HEK293 (cell line): Measurements from ENCODE around the gene RPL26.

Experiments
- ATF2 ChIP-seq: fragments of 450-650 bp; formaldehyde crosslinking; IDR thresholded peaks from 2 replicates; pipeline ENCODE4 v1.5.1; 2016; ENCODE audit warnings: missing biosample characterization, missing genetic modification characterization, low read depth
- GFI1B ChIP-seq: fragments of 450-650 bp; formaldehyde crosslinking; IDR thresholded peaks from 2 replicates; pipeline ENCODE4 v1.5.1; 2016; ENCODE audit warnings: missing biosample characterization, missing genetic modification characterization
- HOXA7 ChIP-seq: sonication (generic); formaldehyde crosslinking; IDR thresholded peaks from 2 replicates; pipeline ENCODE4 v1.8.1; 2022; ENCODE audit warnings: missing genetic modification reagents, borderline replicate concordance
- HOXC10 ChIP-seq: sonication (generic); formaldehyde crosslinking; IDR thresholded peaks from 2 replicates; pipeline ENCODE4 v1.8.1; 2023; ENCODE audit warnings: mild to moderate bottlenecking, missing genetic modification reagents
- HOXD13 ChIP-seq: sonication (generic); formaldehyde crosslinking; IDR thresholded peaks from 2 replicates; pipeline ENCODE4 v1.8.0; 2022; ENCODE audit warnings: missing genetic modification reagents, borderline replicate concordance
- KLF1 ChIP-seq: fragments of 450-650 bp; formaldehyde crosslinking; IDR thresholded peaks from 2 replicates; pipeline ENCODE4 v1.5.1; 2016; ENCODE audit warnings: missing biosample characterization, missing genetic modification characterization
- KLF10 ChIP-seq: fragments of 450-650 bp; IDR thresholded peaks from 2 replicates; pipeline ENCODE4 v1.5.1; 2018; ENCODE audit warnings: missing biosample characterization, mild to moderate bottlenecking, missing genetic modification characterization
- MYNN ChIP-seq: fragments of 450-650 bp; formaldehyde crosslinking; IDR thresholded peaks from 2 replicates; pipeline ENCODE4 v1.5.1; 2016; ENCODE audit warnings: missing biosample characterization, missing genetic modification characterization, borderline replicate concordance
- OVOL3 ChIP-seq: fragments of 450-650 bp; formaldehyde crosslinking; IDR thresholded peaks from 2 replicates; pipeline ENCODE4 v1.5.1; 2016; ENCODE audit warnings: missing biosample characterization, missing genetic modification characterization
- SCRT1 ChIP-seq: fragments of 450-650 bp; formaldehyde crosslinking; IDR thresholded peaks from 2 replicates; pipeline ENCODE4 v1.5.1; 2016; ENCODE audit warnings: missing biosample characterization, missing genetic modification characterization, borderline replicate concordance
- SETDB1 ChIP-seq: IDR thresholded peaks from one replicate; pipeline ENCODE4 v1.6.1; 2017; ENCODE audit warnings: mild to moderate bottlenecking, low read length, moderate library complexity, mixed read lengths; ENCODE audit not compliant: insufficient read length
- SP3 ChIP-seq: fragments of 450-650 bp; formaldehyde crosslinking; IDR thresholded peaks from 2 replicates; pipeline ENCODE4 v1.5.1; 2016; ENCODE audit warnings: missing biosample characterization, missing genetic modification characterization
- YY2 ChIP-seq: fragments of 450-650 bp; formaldehyde crosslinking; IDR thresholded peaks from 2 replicates; pipeline ENCODE4 v1.5.1; 2016; ENCODE audit warnings: missing biosample characterization, missing genetic modification characterization
- ZBTB1 ChIP-seq: fragments of 450-650 bp; formaldehyde crosslinking; IDR thresholded peaks from 2 replicates; pipeline ENCODE4 v1.5.1; 2016; ENCODE audit warnings: missing biosample characterization, missing genetic modification characterization
- ZBTB11 ChIP-seq: fragments of 450-650 bp; formaldehyde crosslinking; conservative IDR thresholded peaks from 2 replicates; pipeline ENCODE4 v1.5.1; 2016; ENCODE audit warnings: low read depth, missing biosample characterization, missing genetic modification characterization
- ZBTB26 ChIP-seq: fragments of 450-650 bp; formaldehyde crosslinking; optimal IDR thresholded peaks from 2 replicates; pipeline ENCODE3; 2016; ENCODE audit warnings: missing biosample characterization, mild to moderate bottlenecking, missing genetic modification characterization
- ZFHX2 ChIP-seq: fragments of 450-650 bp; formaldehyde crosslinking; conservative IDR thresholded peaks from 2 replicates; pipeline ENCODE4 v1.5.1; 2016; ENCODE audit warnings: missing biosample characterization, missing genetic modification characterization
- ZFP37 ChIP-seq: fragments of 450-650 bp; formaldehyde crosslinking; IDR thresholded peaks from 2 replicates; pipeline ENCODE4 v1.5.1; 2016; ENCODE audit warnings: missing biosample characterization, missing genetic modification characterization
- ZNF112 ChIP-seq: fragments of 450-650 bp; formaldehyde crosslinking; IDR thresholded peaks from 2 replicates; pipeline ENCODE4 v1.5.0; 2017; ENCODE audit warnings: missing biosample characterization, missing genetic modification characterization
- ZNF114 ChIP-seq: fragments of 450-650 bp; formaldehyde crosslinking; IDR thresholded peaks from 2 replicates; pipeline ENCODE4 v1.5.0; 2017; ENCODE audit warnings: missing biosample characterization, missing genetic modification characterization
- ZNF133 ChIP-seq: fragments of 450-650 bp; formaldehyde crosslinking; IDR thresholded peaks from 2 replicates; pipeline ENCODE4 v1.5.1; 2016; ENCODE audit warnings: missing biosample characterization, missing genetic modification characterization
- ZNF174 ChIP-seq: fragments of 450-650 bp; formaldehyde crosslinking; IDR thresholded peaks from 2 replicates; pipeline ENCODE4 v1.5.0; 2017; ENCODE audit warnings: missing biosample characterization, mild to moderate bottlenecking, missing genetic modification characterization
- ZNF221 ChIP-seq: fragments of 450-650 bp; formaldehyde crosslinking; IDR thresholded peaks from 2 replicates; pipeline ENCODE4 v1.5.1; 2017; ENCODE audit warnings: missing biosample characterization, missing genetic modification characterization, borderline replicate concordance
- ZNF239 ChIP-seq: fragments of 450-650 bp; formaldehyde crosslinking; IDR thresholded peaks from 2 replicates; pipeline ENCODE4 v1.5.1; 2016; ENCODE audit warnings: missing biosample characterization, missing genetic modification characterization
- ZNF311 ChIP-seq: fragments of 450-650 bp; formaldehyde crosslinking; IDR thresholded peaks from 2 replicates; pipeline ENCODE4 v1.5.1; 2017; ENCODE audit warnings: missing biosample characterization, missing genetic modification characterization, borderline replicate concordance
- ZNF391 ChIP-seq: fragments of 450-650 bp; formaldehyde crosslinking; IDR thresholded peaks from 2 replicates; pipeline ENCODE4 v1.5.1; 2016; ENCODE audit warnings: low read depth, missing biosample characterization, missing genetic modification characterization, borderline replicate concordance
- ZNF433 ChIP-seq: fragments of 450-650 bp; formaldehyde crosslinking; IDR thresholded peaks from 2 replicates; pipeline ENCODE4 v1.5.1; 2016; ENCODE audit warnings: missing biosample characterization, missing genetic modification characterization, low read depth
- ZNF501 ChIP-seq: fragments of 450-650 bp; formaldehyde crosslinking; IDR thresholded peaks from 2 replicates; pipeline ENCODE4 v1.5.1; 2016; ENCODE audit warnings: missing biosample characterization, missing genetic modification characterization
- ZNF549 ChIP-seq: fragments of 450-650 bp; IDR thresholded peaks from 2 replicates; pipeline ENCODE4 v1.5.1; 2018; ENCODE audit warnings: missing biosample characterization, missing genetic modification characterization, mild to moderate bottlenecking, inconsistent platforms, moderate library complexity
- ZNF558 ChIP-seq: fragments of 450-650 bp; formaldehyde crosslinking; IDR thresholded peaks from 2 replicates; pipeline ENCODE4 v1.5.1; 2016; ENCODE audit warnings: missing biosample characterization, missing genetic modification characterization
- ZNF571 ChIP-seq: fragments of 450-650 bp; formaldehyde crosslinking; IDR thresholded peaks from 2 replicates; pipeline ENCODE4 v1.5.0; 2017; ENCODE audit warnings: missing biosample characterization, missing genetic modification characterization
- ZNF624 ChIP-seq: fragments of 450-650 bp; formaldehyde crosslinking; IDR thresholded peaks from 2 replicates; pipeline ENCODE4 v1.5.1; 2017; ENCODE audit warnings: missing biosample characterization, missing genetic modification characterization
- ZNF629 ChIP-seq: fragments of 450-650 bp; formaldehyde crosslinking; IDR thresholded peaks from 2 replicates; pipeline ENCODE4 v1.5.1; 2017; ENCODE audit warnings: missing biosample characterization, missing genetic modification characterization
- ZNF830 ChIP-seq: fragments of 450-650 bp; IDR thresholded peaks from 2 replicates; pipeline ENCODE4 v1.5.0; 2018; ENCODE audit warnings: missing biosample characterization, missing genetic modification characterization, low read depth, mild to moderate bottlenecking, moderate library complexity
- ZNF843 ChIP-seq: fragments of 450-650 bp; formaldehyde crosslinking; IDR thresholded peaks from 2 replicates; pipeline ENCODE4 v1.5.1; 2016; ENCODE audit warnings: missing biosample characterization, missing genetic modification characterization

RPL26 gene

GRCh38 chr17:8376271-8377067 is 6.5 kb downstream of the RPL26 start, which contains the start of gene KRABD2 (continued):
- TF ChIP-seq KLF10 = peak; percentile 17; the same call in 1 of the 2 replicates
- no peak for TF ChIP-seq ZNF239 (tag by site-specific recombination)
- no peak for TF ChIP-seq ZNF174 (tag by site-specific recombination)
- no peak for TF ChIP-seq ZNF549 (tag by site-specific recombination)
- 0 out of 2 replicates have a peak, but pooled peaks have one; percentile 21 for TF ChIP-seq ZFHX2 (tag by site-specific recombination)
- no peak for TF ChIP-seq SCRT1 (tag by site-specific recombination)
- TF ChIP-seq ZNF501 (tag by site-specific recombination) = peak; percentile 93
- no peak for TF ChIP-seq YY2 (tag by site-specific recombination)
- TF ChIP-seq ZBTB1 = peak; percentile 4; the same call in 1 of the 2 replicates
- TF ChIP-seq HOXC10 (CRISPR knock-in tag) = no peak
- no peak for TF ChIP-seq ZNF843 (tag by site-specific recombination)
- TF ChIP-seq ZNF571 (tag by site-specific recombination) = no peak
- 0 out of 2 replicates have a peak, but pooled peaks have one; percentile 26 for TF ChIP-seq GFI1B (tag by site-specific recombination)
- peak; percentile 73 for TF ChIP-seq KLF1
- no peak for TF ChIP-seq ZNF114 (tag by site-specific recombination)
- no peak for TF ChIP-seq ZNF221 (tag by site-specific recombination)
- TF ChIP-seq OVOL3 (tag by site-specific recombination) = 0 out of 2 replicates have a peak, but pooled peaks have one; percentile 13
- TF ChIP-seq ZBTB11 (tag by site-specific recombination) = peak; percentile 91
- peak; percentile 61; the same call in 1 of the 2 replicates for TF ChIP-seq ZNF391 (tag by site-specific recombination)
- no peak for TF ChIP-seq ZNF624 (tag by site-specific recombination)
- TF ChIP-seq ZNF133 (tag by site-specific recombination) = no peak
- no peak for TF ChIP-seq HOXD13
- no peak for TF ChIP-seq HOXA7
- no peak for TF ChIP-seq ZNF558 (tag by site-specific recombination)
- TF ChIP-seq MYNN = no peak
- TF ChIP-seq SP3 (tag by site-specific recombination) = peak; percentile 79
- TF ChIP-seq ZNF629 (tag by site-specific recombination) = peak; percentile 66
- no peak for TF ChIP-seq ZNF830 (tag by site-specific recombination)
- peak; percentile 52 for TF ChIP-seq ZBTB26 (tag by site-specific recombination)
- TF ChIP-seq SETDB1 = no peak
- no peak for TF ChIP-seq ZNF433 (tag by site-specific recombination)
- no peak for TF ChIP-seq ZNF112 (tag by site-specific recombination)
- TF ChIP-seq ATF2 = no peak
- TF ChIP-seq ZFP37 (tag by site-specific recombination) = peak; percentile 84; the same call in 1 of the 2 replicates
- TF ChIP-seq ZNF311 = no peak
